GM12878 (cell line): ENCODE measurements around the gene CEACAM3. TPM values are rescaled to one million over a fixed set of nuclear protein-coding genes. Genes with fewer than 3 reads are reported as not detected.

Experiments
- ATAC-seq: fragments of 200-7000 bp; cut with Tn5 transposase; 3 replicates; pipeline ENCODE4 v1.9.1; 2020; ENCODE audit warnings: mild to moderate bottlenecking, moderate library complexity
- BruUV-seq: library from RNA; stranded (reverse); fragments of 400-500 nt; replicated peaks from 2 replicates; lab custom pipeline; 2021; lab: Mats Ljungman, UMichigan
- CTCF ChIA-PET: fragments of 300-600 bp; sonication (Branson Sonifier 250); formaldehyde crosslinking; extraction: SDS; loops from one replicate; lab custom pipeline; 2021; ENCODE audit warnings: inconsistent platforms; lab: Yijun Ruan, JAX
- POLR2A ChIA-PET: fragments of 350-600 bp; formaldehyde crosslinking; extraction: SDS; loops from one replicate; lab custom pipeline; 2021; ENCODE audit warnings: inconsistent platforms; lab: Charles Lee
- RAD21 ChIA-PET: fragments of 300-600 bp; sonication (Branson Sonifier 250); formaldehyde crosslinking; loops from one replicate; lab custom pipeline; 2023; ENCODE audit warnings: antibody characterized with exemption; ENCODE audit not compliant: unreplicated experiment; lab: Charles Lee
- SMC1A ChIA-PET: fragments of 300-600 bp; sonication (Branson Sonifier 250); formaldehyde crosslinking; loops from one replicate; lab custom pipeline; 2023; ENCODE audit not compliant: unreplicated experiment, uncharacterized antibody; lab: Charles Lee
- DNase-seq: peaks from one replicate; pipeline ENCODE4 v3.0.0-alpha.2; 2011; ENCODE audit warnings: low read depth, low spot score
- FAIRE-seq: peaks from 3 replicates; lab custom pipeline; 2011; peaks lifted over from hg19 to GRCh38; lab: Jason Lieb, UNC
- H2AFZ ChIP-seq: 2 replicates; pipeline ENCODE4 v1.6.0; 2011; ENCODE audit warnings: low read depth, low read length, control low read depth; ENCODE audit not compliant: control insufficient read depth
- H3K27ac ChIP-seq: 2 replicates; pipeline ENCODE4 v1.5.1; 2011; ENCODE audit warnings: control low read depth; ENCODE audit not compliant: control insufficient read depth, insufficient read depth
- H3K27me3 ChIP-seq, 2 experiments: replicated peaks in 1 of 2; 2 replicates each; pipeline versions ENCODE4 v1.6.0 to v1.6.1; 2011; ENCODE audit warnings: low read length in 1 of 2; ENCODE audit not compliant: control insufficient read depth in 2 of 2, insufficient read depth in 2 of 2
- H3K36me3 ChIP-seq, 2 experiments: 2 replicates each; pipeline ENCODE4 v1.5.1; 2011; ENCODE audit warnings: low read length in 1 of 2; ENCODE audit not compliant: control insufficient read depth in 2 of 2, insufficient read depth in 2 of 2
- H3K4me1 ChIP-seq: 2 replicates; pipeline ENCODE4 v1.6.1; 2011; ENCODE audit warnings: mild to moderate bottlenecking, low read length, moderate library complexity, mixed read lengths; ENCODE audit not compliant: control insufficient read depth, insufficient read depth
- H3K4me2 ChIP-seq: 2 replicates; pipeline ENCODE4 v1.6.0; 2011; ENCODE audit warnings: control low read depth; ENCODE audit not compliant: control insufficient read depth, insufficient read depth
- H3K4me3 ChIP-seq: fragments of 200-600 bp; sonication (generic); 2 replicates; pipeline ENCODE4 v1.5.1; 2016
- H3K79me2 ChIP-seq: 2 replicates; pipeline ENCODE4 v1.6.0; 2011; ENCODE audit warnings: low read length; ENCODE audit not compliant: control insufficient read depth, insufficient read depth
- H3K9ac ChIP-seq: 2 replicates; pipeline ENCODE4 v1.8.0; 2011; ENCODE audit warnings: low read length, control low read depth, mixed read lengths; ENCODE audit not compliant: control insufficient read depth, insufficient read depth
- H3K9me3 ChIP-seq: replicated peaks from 3 replicates; pipeline ENCODE4 v1.5.1; 2011; ENCODE audit warnings: mild to moderate bottlenecking, low read length; ENCODE audit not compliant: control insufficient read depth, insufficient read depth
- H4K20me1 ChIP-seq: 2 replicates; pipeline ENCODE4 v1.6.0; 2011; ENCODE audit not compliant: control insufficient read depth, insufficient read depth
- ATF7 ChIP-seq: fragments of 450-650 bp; IDR thresholded peaks from 2 replicates; pipeline ENCODE4 v1.6.1; 2016; ENCODE audit warnings: low read depth, mild to moderate bottlenecking
- BHLHE40 ChIP-seq, 2 experiments: fragments of 450-650 bp in 1 of 2; IDR thresholded peaks; 2 replicates each; pipeline ENCODE4 v1.6.1; 2011 to 2017; ENCODE audit warnings: low read depth in 2 of 2, borderline replicate concordance in 1 of 2, improper control_type of control experiment in 1 of 2, low read length in 1 of 2, mild to moderate bottlenecking in 1 of 2
- CBFB ChIP-seq: IDR thresholded peaks from 2 replicates; pipeline ENCODE4 v1.6.1; 2016; ENCODE audit warnings: antibody characterized with exemption, low read depth
- E2F4 ChIP-seq: IDR thresholded peaks from 2 replicates; pipeline ENCODE4 v1.6.1; 2012; ENCODE audit warnings: low read depth, low read length, improper control_type of control experiment
- ESRRA ChIP-seq: IDR thresholded peaks from 2 replicates; pipeline ENCODE4 v1.6.1; 2012; ENCODE audit warnings: mild to moderate bottlenecking, low read length, improper control_type of control experiment
- FOXK2 ChIP-seq: fragments of 450-650 bp; IDR thresholded peaks from 2 replicates; pipeline ENCODE4 v1.6.1; 2017; ENCODE audit warnings: mild to moderate bottlenecking, moderate library complexity
- FOXM1 ChIP-seq: IDR thresholded peaks from 2 replicates; pipeline ENCODE4 v1.6.1; 2012; ENCODE audit warnings: low read depth, mild to moderate bottlenecking, inconsistent platforms, low read length, moderate library complexity
- HDAC2 ChIP-seq: fragments of 200-600 bp; sonication (generic); IDR thresholded peaks from 2 replicates; pipeline ENCODE4 v1.6.1; 2017
- HDAC6 ChIP-seq: fragments of 200-600 bp; sonication (generic); IDR thresholded peaks from one replicate; pipeline ENCODE4 v1.8.0; 2017; ENCODE audit warnings: antibody characterized with exemption; ENCODE audit not compliant: unreplicated experiment
- IRF4 ChIP-seq: IDR thresholded peaks from 2 replicates; pipeline ENCODE4 v1.6.1; 2011; ENCODE audit warnings: low read depth, low read length
- JUNB ChIP-seq: IDR thresholded peaks from 2 replicates; pipeline ENCODE4 v1.6.1; 2016; ENCODE audit warnings: antibody characterized with exemption, mild to moderate bottlenecking
- KDM1A ChIP-seq: fragments of 200-600 bp; sonication (generic); IDR thresholded peaks from 2 replicates; pipeline ENCODE4 v1.6.1; 2016; ENCODE audit warnings: borderline replicate concordance
- NBN ChIP-seq: fragments of 450-650 bp; IDR thresholded peaks from 2 replicates; pipeline ENCODE4 v1.6.1; 2016
- PAX8 ChIP-seq: fragments of 450-650 bp; IDR thresholded peaks from 2 replicates; pipeline ENCODE4 v1.6.1; 2017; ENCODE audit warnings: mild to moderate bottlenecking, moderate library complexity
- PBX3 ChIP-seq: IDR thresholded peaks from 2 replicates; pipeline ENCODE4 v1.6.1; 2011; ENCODE audit warnings: mild to moderate bottlenecking, low read depth, low read length, moderate library complexity; ENCODE audit not compliant: insufficient replicate concordance
- POLR2A ChIP-seq: IDR thresholded peaks from 2 replicates; pipeline ENCODE4 v1.6.1; 2011; ENCODE audit warnings: low read depth, mild to moderate bottlenecking, low read length
- POLR2AphosphoS5 ChIP-seq: IDR thresholded peaks from 2 replicates; pipeline ENCODE4 v1.6.1; 2011; ENCODE audit warnings: mild to moderate bottlenecking, low read length, inconsistent platforms
- RB1 ChIP-seq: fragments of 450-650 bp; formaldehyde crosslinking; IDR thresholded peaks from 2 replicates; pipeline ENCODE4 v1.6.1; 2017; ENCODE audit warnings: mild to moderate bottlenecking, borderline replicate concordance
- RUNX3 ChIP-seq: IDR thresholded peaks from 2 replicates; pipeline ENCODE4 v1.6.1; 2012; ENCODE audit warnings: low read length, inconsistent platforms
- SMAD5 ChIP-seq: IDR thresholded peaks from 2 replicates; pipeline ENCODE4 v1.6.1; 2016; ENCODE audit warnings: antibody characterized with exemption, low read depth
- SMC3 ChIP-seq: IDR thresholded peaks from 2 replicates; pipeline ENCODE4 v1.6.1; 2011; ENCODE audit warnings: low read length, improper control_type of control experiment, borderline replicate concordance
- SREBF1 ChIP-seq: IDR thresholded peaks from 2 replicates; pipeline ENCODE4 v1.6.1; 2012; ENCODE audit warnings: mild to moderate bottlenecking, low read length
- SUZ12 ChIP-seq: fragments of 200-600 bp; sonication (generic); IDR thresholded peaks from one replicate; pipeline ENCODE4 v1.6.1; 2018; ENCODE audit warnings: antibody characterized with exemption, mild to moderate bottlenecking; ENCODE audit not compliant: unreplicated experiment
- YY1 ChIP-seq: IDR thresholded peaks from 2 replicates; pipeline ENCODE4 v1.6.1; 2011; ENCODE audit warnings: low read depth, mild to moderate bottlenecking, low read length
- ZNF207 ChIP-seq: fragments of 450-650 bp; IDR thresholded peaks from 2 replicates; pipeline ENCODE4 v1.6.1; 2014; ENCODE audit warnings: antibody characterized with exemption, mild to moderate bottlenecking, borderline replicate concordance
- ZNF24 ChIP-seq: fragments of 450-650 bp; IDR thresholded peaks from 2 replicates; pipeline ENCODE4 v1.6.1; 2017; ENCODE audit warnings: antibody characterized with exemption, mild to moderate bottlenecking
- WGBS: methylation state at CpG from one replicate; pipeline ENCODE4 v1.1.6; 2016; ENCODE audit warnings: low lambda C conversion rate; ENCODE audit not compliant: insufficient replicate concordance, insufficient coverage; ENCODE audit errors: missing lambda C conversion rate; 5-methylcytosine and 5-hydroxymethylcytosine counted together
- in situ Hi-C: fragments of 300-500 bp; cut with MboI; formaldehyde crosslinking; loops from 9 replicates; pipeline ENCODE4 v1.14.3; 2018; ENCODE audit warnings: mixed read lengths
- intact Hi-C: fragments of 100-400 bp; cut with micrococcal nuclease; formaldehyde crosslinking; loops from one replicate; pipeline ENCODE4 v1.14.2; 2022; ENCODE audit not compliant: unreplicated experiment
- polyA plus RNA-seq, 11 experiments: library from polyadenylated mRNA; depleted of rRNA in 4 of 11; unstranded in 6 of 11; stranded (reverse) in 5 of 11; fragments of >200 nt; fragmentation: Nextera tagmentation in 4 of 11; fragmentation: Illumina TruSeq in 1 of 11; extraction: Ambion mirVana in 4 of 11; extraction: Trizol in 1 of 11; gene quantifications; 1 replicate in 1 of 11; 2 replicates in 10 of 11; pipeline versions ENCODE4 v1.2.1 to v1.2.3, GENCODE V29; 2011 to 2016; ENCODE audit warnings: inconsistent platforms in 2 of 11, missing spikeins in 2 of 11, low read depth in 1 of 11
- total RNA-seq, 4 experiments: library from RNA; depleted of rRNA in 3 of 4; stranded (reverse); fragments of >200 nt in 3 of 4; fragmentation: Illumina TruSeq in 1 of 4; extraction: Trizol in 1 of 4; gene quantifications; 2 replicates each; pipeline versions ENCODE4 v1.2.1 to v1.2.3, GENCODE V29; 2013 to 2021

CEACAM3 gene
- total and polyA plus RNA-seq, 10 of the 15 experiments (the other 5 are each of a cell fraction or from before 2014, with no cell fraction given), result not detected

- DNase-seq (peak; percentile 97), ATAC-seq (peak; percentile 89), FAIRE-seq (peak; percentile 89)
- Histone ChIP-seq H3K4me2 (peak within 1 kb of the TSS; percentile 84), H3K79me2 (peaks cover 49% of the 10 kb centered on the region), H3K9me3 (no peaks in the 10 kb centered on the region), H3K4me3 (peak within 1 kb of the TSS; percentile 94), H3K4me1 (peaks cover 24% of the 10 kb centered on the region), H3K36me3 (peaks cover 25 to 26% of the 10 kb centered on the region in 2 experiments), H4K20me1 (peaks cover 10% of the 10 kb centered on the region), H3K27me3 (no peaks in the 10 kb centered on the region), H3K27ac (peak within 1 kb of the TSS; percentile 98), H2AFZ (peak within 1 kb of the TSS; percentile 92), H3K9ac (peak within 1 kb of the TSS; percentile 100)
- BruUV-seq, result TSS peak; percentile 90
- intact Hi-C loops (no loop called here), in situ Hi-C loops (no loop called here)
- POLR2A ChIA-PET, result interaction anchor here (0.9 to 4.3 kb wide), 10 partner anchors 12 to 537 kb away, joined by 3 to 46 read pairs (median 8); partner anchors contain the start of genes CD79A and RABAC1
- SMC1A ChIA-PET, result interaction anchor here (0.5 to 4.9 kb wide), 18 partner anchors 9 to 491 kb away, joined by 3 to 47 read pairs (median 5); partner anchors contain the start of genes ARHGEF1 and CD79A
- RAD21 ChIA-PET, result interaction anchor here (0.6 to 4.4 kb wide), 13 partner anchors 9 to 200 kb away, joined by 3 to 57 read pairs (median 6); partner anchors contain the start of genes CD79A and RABAC1
- WGBS, result under 1% methylated on average over 53 of the region's 76 CpGs
- CTCF ChIA-PET, result interaction anchor here (0.8 to 4.6 kb wide), 18 partner anchors 8 to 216 kb away, joined by 3 to 85 read pairs (median 6); partner anchors contain the start of genes CD79A, RABAC1 and ZNF574
- TF ChIP-seq ATF7 (peak; percentile 97), PAX8 (no peak), RB1 (no peak), YY1 (peak; percentile 85), HDAC6 (no peak), PBX3 (no peak), JUNB (no peak), POLR2AphosphoS5 (peak; percentile 98), NBN (peak; percentile 100), ESRRA (0 out of 2 replicates have a peak, but pooled peaks have one; percentile 36), CBFB (peak; percentile 99), RUNX3 (peak; percentile 80), KDM1A (no peak), HDAC2 (no peak), ZNF24 (peak; percentile 75), SREBF1 (no peak), FOXM1 (peak; percentile 30; the same call in 1 of the 2 replicates), POLR2A (peak; percentile 99), E2F4 (0 out of 2 replicates have a peak, but pooled peaks have one; percentile 49), ZNF207 (peak; percentile 45; the same call in 1 of the 2 replicates), FOXK2 (no peak), SMC3 (no peak), BHLHE40 (IDR thresholded peaks at IDR 0.05; ENCODE audit: borderline replicate concordance in 1 of 2, low read depth in 2 of 2, low read length in 1 of 2) (peak; percentile 85 to 97), SMAD5 (peak; percentile 92), SUZ12 (no peak), IRF4 (peak; percentile 81)
Observed at GRCh38 chr19:41859618-41860418, 63.4 kb downstream of the CEACAM3 start, which contains the start of gene RPS19. Gene RPS19 (plus strand): TSS chr19:41860255. CDS start chr19:41860775, 520 bp downstream.
